Activated naive CD8-positive, alpha-beta T cell treated with anti-CD3 and anti-CD28 coated beads, Interleukin-2, amount 50 U/mL, for 24 hours (primary cell): Measurements from ENCODE around the gene OSGEP.

ENCODE experiments used
- ATAC-seq: fragments of 150-1000 bp; cut with Tn5 transposase; one replicate; pipeline ENCODE4 v1.10.0; 2021
- DNase-seq: peaks from one replicate; pipeline ENCODE4 v3.0.0; 2021
- H3K27ac Mint-ChIP-seq: one replicate; pipeline ENCODE4 v1.8.0; 2021; ENCODE audit warnings: mild to moderate bottlenecking, mixed read lengths
- H3K27me3 Mint-ChIP-seq: one replicate; pipeline ENCODE4 v1.8.0; 2021; ENCODE audit warnings: mixed read lengths
- H3K36me3 Mint-ChIP-seq: one replicate; pipeline ENCODE4 v1.8.0; 2021; ENCODE audit warnings: low read depth, mixed read lengths
- H3K4me1 Mint-ChIP-seq: one replicate; pipeline ENCODE4 v1.8.0; 2021; ENCODE audit warnings: mixed read lengths
- H3K4me3 Mint-ChIP-seq: one replicate; pipeline ENCODE4 v1.8.0; 2021; ENCODE audit warnings: mild to moderate bottlenecking, moderate library complexity, mixed read lengths
- H3K9me3 Mint-ChIP-seq: one replicate; pipeline ENCODE4 v1.8.0; 2021; ENCODE audit warnings: mixed read lengths

OSGEP gene

GRCh38 chr14:20409226-20409625 lies 45.4 kb downstream of the OSGEP start:
- Mint-ChIP-seq H3K4me3 (no peak overlapping the region), H3K27ac (peak overlapping the region; percentile 10), H3K27me3 (no peaks in the 10 kb centered on the region), H3K9me3 (no peaks in the 10 kb centered on the region), H3K4me1 (peaks cover 46% of the 10 kb centered on the region), H3K36me3 (peaks cover 29% of the 10 kb centered on the region)
- DNase-seq = no peak
- ATAC-seq = no peak

GRCh38 chr14:20403521-20403920 lies 51.1 kb downstream of the OSGEP start:
- Mint-ChIP-seq H3K9me3 (no peaks in the 10 kb centered on the region), H3K27me3 (no peaks in the 10 kb centered on the region), H3K27ac (no peak overlapping the region), H3K4me3 (no peak overlapping the region), H3K4me1 (peaks cover 40% of the 10 kb centered on the region), H3K36me3 (peaks cover 49% of the 10 kb centered on the region)
- DNase-seq (no peak), ATAC-seq (no peak)

- H3K27ac Mint-ChIP-seq = peak overlapping the region; percentile 90
- DNase-seq = no peak
- H3K9me3 Mint-ChIP-seq = no peaks in the 10 kb centered on the region
- ATAC-seq = peak; percentile 90
- peak overlapping the region; percentile 60 for H3K4me3 Mint-ChIP-seq
- H3K36me3 Mint-ChIP-seq = peaks cover 38% of the 10 kb centered on the region
- H3K27me3 Mint-ChIP-seq = no peaks in the 10 kb centered on the region
- peaks cover 33% of the 10 kb centered on the region for H3K4me1 Mint-ChIP-seq
These were observed 53.5 kb downstream of the OSGEP start for GRCh38 chr14:20400965-20401593.

GRCh38 chr14:20400589-20400964 lies 54.0 kb downstream of the OSGEP start:
- ATAC-seq (peak; percentile 26), DNase-seq (no peak)
- peaks cover 29% of the 10 kb centered on the region for H3K4me1 Mint-ChIP-seq
- peak overlapping the region; percentile 90 for H3K27ac Mint-ChIP-seq
- H3K4me3 Mint-ChIP-seq = peak overlapping the region; percentile 60
- no peaks in the 10 kb centered on the region for H3K9me3 Mint-ChIP-seq
- no peaks in the 10 kb centered on the region for H3K27me3 Mint-ChIP-seq
- H3K36me3 Mint-ChIP-seq = peaks cover 42% of the 10 kb centered on the region

- Mint-ChIP-seq H3K4me3 (no peak overlapping the region), H3K27me3 (no peaks in the 10 kb centered on the region), H3K9me3 (no peaks in the 10 kb centered on the region), H3K4me1 (peaks cover 22% of the 10 kb centered on the region), H3K27ac (no peak overlapping the region), H3K36me3 (peaks cover 38% of the 10 kb centered on the region)
- no peak for DNase-seq
- ATAC-seq = no peak
These were observed 57.1 kb downstream of the OSGEP start for GRCh38 chr14:20397511-20397910.
